Hippocampal formation (tissue), 2 donors: ENCODE data around the gene IGDCC3.
A peak's percentile ranks its signal among the peaks of the same experiment; 100 is the strongest.
"Not testable (repeated sequence)": the region's sequence is repeated elsewhere in the genome, so short reads cannot be mapped to it uniquely, and the experiment has no call there.

ENCODE experiments used
- DNase-seq, 2 donors: peaks; one replicate each; lab custom pipeline; 2025; lab: John Stamatoyannopoulos, UW

The IGDCC3 gene

DNA sequence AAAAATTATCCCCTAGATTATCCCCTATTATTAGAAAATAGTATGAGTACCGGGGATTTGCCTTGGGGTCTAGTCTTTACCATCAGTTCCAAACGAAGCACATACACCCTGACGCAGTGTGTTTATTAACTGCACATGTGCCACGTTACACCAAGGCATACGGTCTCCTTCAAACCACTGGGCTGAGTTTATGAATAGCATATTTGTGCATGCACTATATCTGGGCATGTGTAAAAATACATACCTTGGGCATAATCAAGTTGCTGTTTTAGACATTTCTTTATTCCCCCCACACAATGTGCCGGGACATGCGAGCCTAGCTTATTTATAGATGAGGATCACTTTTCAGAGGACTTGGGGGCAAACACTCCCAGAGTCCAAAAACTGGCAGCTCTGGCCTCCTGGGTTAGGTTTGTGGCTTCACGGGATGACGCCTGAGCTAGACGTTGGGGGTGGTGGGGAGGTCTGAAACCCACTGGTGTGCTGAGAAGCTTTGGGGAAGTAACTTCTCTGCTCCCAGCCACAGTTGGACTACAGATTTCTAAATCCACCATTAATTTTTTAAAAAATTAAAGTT, 28.7 kb upstream of the IGDCC3 start:
- DNase-seq = no peak

GRCh38 chr15:65405791-65406423, 28.1 kb upstream of the IGDCC3 start:
- no peak for DNase-seq

DNA sequence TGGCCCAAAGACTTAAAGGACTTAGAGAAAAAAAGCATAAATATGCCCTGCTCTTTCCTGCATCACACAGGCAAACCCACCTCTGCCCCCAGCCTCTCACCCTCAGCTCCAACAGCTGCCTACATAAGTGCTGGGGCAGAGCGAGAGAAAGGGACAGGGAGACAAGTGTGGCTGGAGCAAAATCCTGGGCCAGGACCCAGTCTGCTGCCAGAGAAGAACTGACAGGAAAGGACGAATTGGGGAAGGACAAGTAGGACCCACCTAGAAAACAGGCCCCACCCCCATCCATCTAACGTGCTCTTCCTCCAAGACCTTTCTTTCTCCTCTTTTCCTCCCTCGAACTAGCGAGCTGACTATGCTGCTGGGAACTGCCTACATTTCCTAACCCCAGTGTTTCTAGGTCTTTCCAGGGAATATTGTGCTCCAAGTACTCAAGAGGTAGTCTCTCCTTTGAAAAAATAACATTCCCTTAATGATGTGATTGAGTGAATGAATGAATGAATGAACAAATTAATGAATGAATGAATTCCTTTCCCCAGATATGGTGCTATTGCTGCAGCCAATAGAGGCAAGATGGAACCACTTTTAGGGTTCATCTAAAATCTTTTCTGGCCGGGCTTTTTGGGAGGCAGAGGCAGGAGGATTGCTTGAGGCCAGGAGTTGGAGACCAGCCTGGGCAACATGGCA, 26.5 kb upstream of the IGDCC3 start:
- DNase-seq = no peak

GRCh38 chr15:65402961-65403360, 25.2 kb upstream of the IGDCC3 start:
- DNase-seq = no peak

DNA sequence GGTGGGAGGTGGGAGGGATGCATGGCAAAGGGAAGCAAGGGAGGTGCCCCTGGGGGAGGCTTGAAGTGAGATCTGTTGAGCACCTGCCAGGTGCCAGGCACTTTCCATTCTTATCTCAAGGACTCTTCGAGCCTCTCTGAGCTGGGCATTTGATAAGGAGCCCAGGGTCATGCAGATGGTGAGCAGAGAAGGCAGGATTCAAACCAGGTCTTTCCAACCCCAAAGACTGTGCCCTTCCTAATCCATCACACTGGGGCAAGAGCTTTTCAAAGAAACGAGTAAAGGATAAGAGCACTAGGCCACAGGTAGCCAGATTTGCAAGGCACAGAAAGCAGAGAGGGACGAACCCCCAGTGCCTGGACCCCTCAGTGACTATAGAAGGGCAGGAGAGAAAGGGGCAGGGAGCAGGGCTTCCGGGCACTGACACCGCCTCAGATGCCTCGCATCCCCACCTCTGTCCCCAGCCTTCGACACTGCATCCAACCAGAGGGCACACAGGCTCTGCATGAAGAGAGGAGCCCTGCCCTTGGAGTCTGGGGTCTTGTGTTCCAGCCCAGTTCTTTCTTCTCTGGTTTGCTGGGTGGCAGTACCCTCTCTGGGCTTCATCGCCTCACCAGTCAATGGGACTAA, 23.9 kb upstream of the IGDCC3 start:
- DNase-seq = no peak

GRCh38 chr15:65400760-65401610, 23.2 kb upstream of the IGDCC3 start:
- DNase-seq = peak; percentile 24 to 42

GRCh38 chr15:65399997-65400396, 22.2 kb upstream of the IGDCC3 start:
- no peak for DNase-seq

GRCh38 chr15:65399001-65399706, 21.4 kb upstream of the IGDCC3 start:
- no peak for DNase-seq

- not testable (repeated sequence) for DNase-seq
These were observed 20.7 kb upstream of the IGDCC3 start for GRCh38 chr15:65398486-65398885.

GRCh38 chr15:65396965-65397317, 19.1 kb upstream of the IGDCC3 start:
- DNase-seq = no peak

GRCh38 chr15:65396283-65396964, 18.6 kb upstream of the IGDCC3 start:
- DNase-seq = no peak

- DNase-seq = no peak
These were observed 17.9 kb upstream of the IGDCC3 start for GRCh38 chr15:65395567-65396202.

- no peak for DNase-seq
These were observed 17.1 kb upstream of the IGDCC3 start for GRCh38 chr15:65394936-65395335.

GRCh38 chr15:65394280-65394789, 16.5 kb upstream of the IGDCC3 start:
- DNase-seq = no peak

DNA sequence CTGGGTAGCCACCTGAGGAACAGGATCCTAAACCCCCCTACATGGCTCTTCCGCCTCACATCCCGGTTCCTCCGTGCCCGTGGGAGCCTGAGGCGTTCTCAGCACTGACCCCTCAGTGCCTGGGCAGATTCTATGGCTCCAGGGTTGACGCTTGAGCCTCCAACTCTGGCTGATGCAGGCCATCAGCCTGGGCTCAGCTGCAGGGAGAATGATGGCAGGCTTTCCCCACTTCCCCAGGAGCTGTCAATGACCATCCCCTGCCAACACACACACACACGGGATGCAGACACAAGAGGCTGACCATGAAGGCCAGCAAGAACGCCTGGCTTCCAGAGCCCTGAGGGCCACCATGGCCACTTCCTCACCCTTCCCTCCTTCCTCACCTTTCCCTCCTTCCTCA, 15.8 kb upstream of the IGDCC3 start:
- no peak for DNase-seq

DNA sequence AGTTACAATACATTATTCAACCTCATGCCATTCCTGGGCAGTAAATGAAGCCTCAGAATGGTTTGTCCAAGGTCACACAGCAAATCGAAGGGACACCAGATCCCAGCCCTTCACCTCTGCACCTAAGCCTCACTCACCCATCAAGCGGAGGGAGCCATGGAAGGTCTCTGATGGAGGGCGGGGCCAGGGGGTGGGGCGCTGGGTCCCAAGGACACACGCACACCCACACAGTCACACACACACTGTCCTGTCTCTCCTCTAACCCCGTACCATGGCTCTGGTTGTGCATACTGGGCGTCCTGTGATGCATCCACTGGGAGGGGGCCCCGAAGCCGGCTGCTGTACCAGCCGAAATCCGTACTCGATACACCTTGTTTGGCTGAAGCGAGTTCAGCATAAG, 15.3 kb upstream of the IGDCC3 start:
- DNase-seq = no peak

- no peak for DNase-seq
These were observed 14.6 kb upstream of the IGDCC3 start for GRCh38 chr15:65392368-65392767.

DNA sequence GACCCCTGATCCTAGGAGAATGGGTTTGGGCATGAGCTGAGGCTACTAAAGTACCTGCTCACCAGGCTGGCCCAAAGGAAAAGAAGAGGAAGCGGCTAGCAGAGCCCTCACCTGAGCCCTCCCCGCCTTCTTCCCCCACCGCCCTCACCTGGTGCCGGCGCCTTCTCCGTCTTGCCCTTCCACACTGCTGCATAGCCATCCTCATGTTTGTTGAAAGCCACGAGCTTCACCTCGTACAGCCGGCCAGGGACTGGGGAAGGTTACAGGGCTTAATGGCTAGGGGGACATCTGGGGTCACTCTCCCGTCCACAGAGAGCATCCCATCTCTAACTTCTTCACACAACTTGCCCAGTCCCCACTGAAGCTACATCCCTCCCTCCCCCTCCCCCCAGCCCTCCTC, 13.9 kb upstream of the IGDCC3 start:
- no peak for DNase-seq

- no peak for DNase-seq
These were observed 12.6 kb upstream of the IGDCC3 start for GRCh38 chr15:65390447-65390846.

DNA sequence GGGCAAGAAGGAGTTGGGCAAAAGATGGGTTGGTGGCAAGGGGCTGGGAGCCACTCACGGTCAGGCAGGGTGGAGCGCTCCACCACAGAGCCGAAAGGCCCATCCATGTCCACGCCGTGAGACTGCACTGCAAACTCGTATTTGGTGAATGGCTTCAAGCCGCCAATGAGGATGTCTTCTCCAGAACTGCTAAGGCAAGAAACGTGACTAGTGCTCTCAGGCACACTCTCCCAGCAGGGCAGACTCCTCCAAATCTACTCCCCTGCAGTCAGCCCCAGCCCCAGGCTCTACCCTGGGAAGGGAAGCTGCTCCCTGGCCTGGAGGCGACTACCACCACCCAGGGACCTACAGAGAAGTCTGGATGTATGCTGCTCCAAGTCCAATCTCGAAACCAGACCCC, 11.4 kb upstream of the IGDCC3 start:
- DNase-seq = no peak
